Measurements from ENCODE around the gene TRIM63.

Gene TRIM63

GRCh38 chr1:26053718-26054560 lies 13.5 kb downstream of the TRIM63 start:
- no peak for TF ChIP-seq CTCF (IDR thresholded peaks at IDR 0.05; ENCODE audit: control extremely low read depth, extremely low read depth, low read depth, missing control alignments)
- ChIA-PET CTCF (interaction anchor here (1.0 to 2.0 kb wide), 6 partner anchors 10 to 363 kb away, joined by 3 to 4 read pairs (median 3); no protein-coding TSS in a partner anchor), POLR2A (interaction anchor here (0.7 kb wide), 1 partner anchor 13 kb away, joined by 3 read pairs; the partner anchor contains the start of gene TRIM63)
- no peak for DNase-seq (ENCODE audit: extremely low spot score)

- TF ChIP-seq CTCF (IDR thresholded peaks at IDR 0.05; ENCODE audit: control extremely low read depth, extremely low read depth, low read depth, missing control alignments), result no peak
- DNase-seq (ENCODE audit: extremely low spot score), result no peak
- ChIA-PET POLR2A (interaction anchor here (0.6 kb wide), 1 partner anchor 57 kb away, joined by 3 read pairs; no protein-coding TSS in a partner anchor), CTCF (no interaction called here)
Observed at GRCh38 chr1:26050248-26050640, 17.2 kb downstream of the TRIM63 start.

GRCh38 chr1:26049531-26050247 lies 17.7 kb downstream of the TRIM63 start:
- ChIA-PET POLR2A (no interaction called here), CTCF (no interaction called here)
- TF ChIP-seq CTCF (IDR thresholded peaks at IDR 0.05; ENCODE audit: control extremely low read depth, extremely low read depth, low read depth, missing control alignments), result no peak
- DNase-seq (ENCODE audit: extremely low spot score), result no peak

GRCh38 chr1:26047278-26047874 lies 20.1 kb downstream of the TRIM63 start:
- CTCF ChIA-PET, result interaction anchor here (1.7 kb wide), 1 partner anchor 11 kb away, joined by 6 read pairs; no protein-coding TSS in a partner anchor
- POLR2A ChIA-PET, result no interaction called here
- no peak for DNase-seq (ENCODE audit: extremely low spot score)
- TF ChIP-seq CTCF (IDR thresholded peaks at IDR 0.05; ENCODE audit: control extremely low read depth, extremely low read depth, low read depth, missing control alignments), result no peak

- TF ChIP-seq CTCF (IDR thresholded peaks at IDR 0.05; ENCODE audit: control extremely low read depth, extremely low read depth, low read depth, missing control alignments), result no peak
- CTCF ChIA-PET, result interaction anchor here (1.6 kb wide), 1 partner anchor 151 kb away, joined by 4 read pairs; no protein-coding TSS in a partner anchor
- POLR2A ChIA-PET, result no interaction called here
- no peak for DNase-seq (ENCODE audit: extremely low spot score)
Observed at GRCh38 chr1:26046246-26047095, 21.0 kb downstream of the TRIM63 start.
